Smooth muscle cell (in vitro differentiated cells): Measurements from ENCODE around the gene PXYLP1. TPM values are rescaled to one million over a fixed set of nuclear protein-coding genes. Genes with fewer than 3 reads are reported as not detected.
A peak's percentile ranks its signal among the peaks of the same experiment; 100 is the strongest.

Experiments used
- DNase-seq: peaks from one replicate; lab custom pipeline; 2025; ENCODE audit not compliant: unreplicated experiment; lab: John Stamatoyannopoulos, UW
- H2AFZ ChIP-seq: fragments of 200-600 bp; sonication (generic); 2 replicates; pipeline ENCODE4 v1.6.0; 2016; ENCODE audit warnings: antibody characterized with exemption, low read depth, mild to moderate bottlenecking
- H3F3A ChIP-seq: fragments of 200-600 bp; sonication (generic); 2 replicates; pipeline ENCODE4 v1.6.0; 2017; ENCODE audit warnings: antibody characterized with exemption, low read depth
- H3K27ac ChIP-seq: fragments of 200-600 bp; sonication (generic); 2 replicates; pipeline ENCODE4 v1.5.1; 2016; ENCODE audit warnings: low read depth, mild to moderate bottlenecking
- H3K27me3 ChIP-seq: fragments of 200-600 bp; sonication (generic); 2 replicates; pipeline ENCODE4 v1.6.1; 2016; ENCODE audit warnings: low read depth, mild to moderate bottlenecking
- H3K36me3 ChIP-seq: fragments of 200-600 bp; sonication (generic); 2 replicates; pipeline ENCODE4 v1.5.1; 2016; ENCODE audit warnings: low read depth
- H3K4me1 ChIP-seq: fragments of 200-600 bp; sonication (generic); 2 replicates; pipeline ENCODE4 v1.5.1; 2016; ENCODE audit warnings: low read depth
- H3K4me2 ChIP-seq: fragments of 200-600 bp; sonication (generic); 2 replicates; pipeline ENCODE4 v1.6.0; 2016; ENCODE audit warnings: mild to moderate bottlenecking
- H3K4me3 ChIP-seq: fragments of 200-600 bp; sonication (generic); 2 replicates; pipeline ENCODE4 v1.5.1; 2016; ENCODE audit warnings: mild to moderate bottlenecking
- H3K79me2 ChIP-seq: fragments of 200-600 bp; sonication (generic); 2 replicates; pipeline ENCODE4 v1.6.0; 2016; ENCODE audit warnings: low read depth, mild to moderate bottlenecking
- H3K9ac ChIP-seq: fragments of 200-600 bp; sonication (generic); 2 replicates; pipeline ENCODE4 v1.6.0; 2016; ENCODE audit warnings: low read depth
- H3K9me3 ChIP-seq: fragments of 200-600 bp; sonication (generic); replicated peaks from 2 replicates; pipeline ENCODE4 v1.5.1; 2016; ENCODE audit warnings: low read depth
- H4K20me1 ChIP-seq: fragments of 200-600 bp; sonication (generic); 2 replicates; pipeline ENCODE4 v1.6.0; 2016; ENCODE audit warnings: low read depth
- WGBS: methylation state at CpG from one replicate; pipeline ENCODE4 v1.1.7; 2016; ENCODE audit warnings: low lambda C conversion rate; 5-methylcytosine and 5-hydroxymethylcytosine counted together
- polyA plus RNA-seq: library from polyadenylated mRNA; unstranded; fragments of >200 nt; fragmentation: Nextera tagmentation; extraction: Ambion mirVana; gene quantifications from 2 replicates; pipeline ENCODE4 v1.2.1, GENCODE V29; 2016
- total RNA-seq: library from RNA; depleted of rRNA; stranded (reverse); fragments of >200 nt; gene quantifications from 2 replicates; pipeline ENCODE4 v1.2.3, GENCODE V29; 2014
- TF ChIP-seq, protein P1 (sequence below): fragments of 200-600 bp; sonication (generic); IDR thresholded peaks from 2 replicates; pipeline ENCODE4 v1.5.1; 2017; ENCODE audit warnings: borderline replicate concordance, mild to moderate bottlenecking, antibody characterized with exemption; ENCODE audit not compliant: insufficient read depth, poor library complexity, severe bottlenecking

Gene PXYLP1
- total and polyA plus RNA-seq, 2 experiments from 2014 or later: 3.3 to 5.6 TPM

DNA sequence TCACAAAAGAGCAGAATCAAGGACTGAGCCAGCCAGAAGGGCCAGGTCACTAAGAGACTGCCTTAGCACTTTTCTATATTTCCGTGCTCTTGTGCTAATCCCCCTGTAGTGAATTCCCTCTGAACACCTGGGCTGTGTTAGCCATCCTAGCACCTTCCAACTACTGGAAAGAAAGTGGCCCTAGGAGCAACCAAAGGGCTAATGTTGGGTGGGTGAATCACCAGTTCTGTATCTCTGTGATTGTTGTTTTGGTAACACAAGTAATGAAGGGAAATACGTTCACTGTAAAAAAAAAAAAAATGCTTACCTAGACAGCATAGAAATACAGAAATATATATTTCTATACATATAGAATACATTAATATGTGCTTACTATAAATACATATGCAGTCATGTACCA, 43.9 kb downstream of the PXYLP1 start:
- WGBS: 71% methylated on average over 2 of the region's 2 CpGs
- H3K4me1 ChIP-seq: no peaks in the 10 kb centered on the region
- peak overlapping the region; percentile 56 for H3K27ac ChIP-seq
- no peaks in the 10 kb centered on the region for H4K20me1 ChIP-seq
- H3K9me3 ChIP-seq: no peaks in the 10 kb centered on the region
- TF ChIP-seq, protein P1, sequence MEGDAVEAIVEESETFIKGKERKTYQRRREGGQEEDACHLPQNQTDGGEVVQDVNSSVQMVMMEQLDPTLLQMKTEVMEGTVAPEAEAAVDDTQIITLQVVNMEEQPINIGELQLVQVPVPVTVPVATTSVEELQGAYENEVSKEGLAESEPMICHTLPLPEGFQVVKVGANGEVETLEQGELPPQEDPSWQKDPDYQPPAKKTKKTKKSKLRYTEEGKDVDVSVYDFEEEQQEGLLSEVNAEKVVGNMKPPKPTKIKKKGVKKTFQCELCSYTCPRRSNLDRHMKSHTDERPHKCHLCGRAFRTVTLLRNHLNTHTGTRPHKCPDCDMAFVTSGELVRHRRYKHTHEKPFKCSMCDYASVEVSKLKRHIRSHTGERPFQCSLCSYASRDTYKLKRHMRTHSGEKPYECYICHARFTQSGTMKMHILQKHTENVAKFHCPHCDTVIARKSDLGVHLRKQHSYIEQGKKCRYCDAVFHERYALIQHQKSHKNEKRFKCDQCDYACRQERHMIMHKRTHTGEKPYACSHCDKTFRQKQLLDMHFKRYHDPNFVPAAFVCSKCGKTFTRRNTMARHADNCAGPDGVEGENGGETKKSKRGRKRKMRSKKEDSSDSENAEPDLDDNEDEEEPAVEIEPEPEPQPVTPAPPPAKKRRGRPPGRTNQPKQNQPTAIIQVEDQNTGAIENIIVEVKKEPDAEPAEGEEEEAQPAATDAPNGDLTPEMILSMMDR: no peak
- H3K79me2 ChIP-seq: no peaks in the 10 kb centered on the region
- H3K4me3 ChIP-seq: no peak overlapping the region
- no peak overlapping the region for H3K9ac ChIP-seq
- H3F3A ChIP-seq: no peaks in the 10 kb centered on the region
- DNase-seq: no peak
- no peak overlapping the region for H2AFZ ChIP-seq
- no peaks in the 10 kb centered on the region for H3K36me3 ChIP-seq
- H3K4me2 ChIP-seq: no peak overlapping the region
- H3K27me3 ChIP-seq: no peaks in the 10 kb centered on the region

DNA sequence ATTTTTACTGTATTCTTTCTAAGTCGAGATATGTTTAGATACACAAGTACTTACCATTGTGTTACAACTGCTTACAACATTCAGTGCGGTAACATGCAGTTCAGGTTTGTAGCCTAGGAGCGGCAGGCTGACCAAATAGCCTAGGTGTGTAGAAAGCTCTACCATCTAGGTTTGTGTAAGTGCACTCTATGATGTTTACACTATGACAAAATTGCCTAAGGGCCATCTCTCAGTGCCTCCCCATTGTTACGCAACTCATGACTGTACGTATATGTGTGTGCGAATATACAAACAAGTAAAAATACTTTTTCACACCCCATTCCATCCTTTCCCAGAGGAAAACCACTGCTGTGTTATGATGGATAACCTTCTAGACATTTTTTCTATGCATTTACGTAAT, 44.3 kb downstream of the PXYLP1 start:
- H4K20me1 ChIP-seq: no peaks in the 10 kb centered on the region
- no peaks in the 10 kb centered on the region for H3K27me3 ChIP-seq
- H3K4me1 ChIP-seq: no peaks in the 10 kb centered on the region
- WGBS: 73% methylated on average over 7 of the region's 7 CpGs
- no peak overlapping the region for H2AFZ ChIP-seq
- no peak for DNase-seq
- no peak overlapping the region for H3K4me3 ChIP-seq
- H3K79me2 ChIP-seq: no peaks in the 10 kb centered on the region
- no peaks in the 10 kb centered on the region for H3K9me3 ChIP-seq
- TF ChIP-seq, protein P1: no peak
- H3K36me3 ChIP-seq: no peaks in the 10 kb centered on the region
- H3K4me2 ChIP-seq: no peak overlapping the region
- H3K9ac ChIP-seq: no peak overlapping the region
- no peaks in the 10 kb centered on the region for H3F3A ChIP-seq
- peak overlapping the region; percentile 56 for H3K27ac ChIP-seq

DNA sequence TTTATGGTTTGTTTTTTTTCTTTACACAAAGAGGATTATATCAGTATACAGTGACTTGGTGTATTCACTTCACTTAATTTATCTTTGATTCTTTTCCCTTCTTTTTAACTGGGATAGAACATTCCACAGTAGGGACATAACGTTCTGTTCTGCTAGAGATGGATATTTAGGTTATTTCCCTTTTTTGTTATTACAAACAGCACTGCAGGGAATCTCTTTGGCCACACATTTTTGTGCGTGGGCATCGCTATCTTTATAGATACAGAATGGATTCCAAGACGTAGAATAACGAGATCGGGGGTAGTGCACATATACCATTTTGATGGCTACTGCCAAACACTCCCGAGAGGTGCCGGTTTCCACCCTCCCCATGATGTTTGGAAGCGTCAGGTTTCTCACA, 44.8 kb downstream of the PXYLP1 start:
- Histone ChIP-seq H3K27me3 (no peaks in the 10 kb centered on the region), H3K36me3 (no peaks in the 10 kb centered on the region), H3K4me2 (no peak overlapping the region), H3K27ac (peak overlapping the region; percentile 56), H3K9me3 (no peaks in the 10 kb centered on the region), H2AFZ (no peak overlapping the region), H3K9ac (no peak overlapping the region), H3K4me3 (no peak overlapping the region), H3K79me2 (no peaks in the 10 kb centered on the region), H4K20me1 (no peaks in the 10 kb centered on the region), H3F3A (no peaks in the 10 kb centered on the region), H3K4me1 (no peaks in the 10 kb centered on the region)
- 63% methylated on average over 9 of the region's 9 CpGs for WGBS
- TF ChIP-seq, protein P1: no peak
- DNase-seq: no peak

DNA sequence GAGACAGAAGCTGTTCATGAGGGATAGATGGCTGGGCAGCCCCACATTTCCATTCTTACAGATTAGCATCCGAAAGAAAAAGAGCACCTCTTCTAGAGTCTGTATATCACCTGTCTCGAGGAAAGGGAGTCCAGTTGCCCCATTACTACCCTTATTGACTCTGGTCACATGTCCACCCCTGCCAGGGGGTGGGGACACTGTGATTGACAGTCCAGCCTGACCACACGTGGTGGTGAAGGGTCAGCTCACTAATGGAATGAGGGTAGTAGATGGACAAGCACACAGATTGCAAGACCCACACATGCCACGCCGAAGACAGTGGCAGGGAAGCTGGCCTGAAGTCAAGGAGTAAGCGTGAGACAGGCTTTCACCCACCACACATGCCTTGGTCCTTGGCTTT, 45.8 kb downstream of the PXYLP1 start:
- Histone ChIP-seq H3F3A (no peaks in the 10 kb centered on the region), H3K27ac (no peak overlapping the region), H2AFZ (no peak overlapping the region), H3K4me1 (no peaks in the 10 kb centered on the region), H3K9ac (no peak overlapping the region), H3K27me3 (no peaks in the 10 kb centered on the region), H3K4me3 (no peak overlapping the region), H3K79me2 (no peaks in the 10 kb centered on the region), H3K36me3 (no peaks in the 10 kb centered on the region), H4K20me1 (no peaks in the 10 kb centered on the region), H3K9me3 (no peaks in the 10 kb centered on the region), H3K4me2 (no peak overlapping the region)
- DNase-seq: no peak
- 75% methylated on average over 6 of the region's 6 CpGs for WGBS
- TF ChIP-seq, protein P1: no peak
